Measurements from ENCODE around the gene ABCD4. TPM values are rescaled to one million over a fixed set of nuclear protein-coding genes. Genes with fewer than 3 reads are reported as not detected.

The ABCD4 gene
- total RNA-seq, 1 donor from 2014 or later, result 65.3 TPM

Other genes with a start within 250 kb of the ABCD4 start
- 3.5 and 7.9 TPM in 2 replicates for gene ALDH6A1, start 218.5 kb downstream of the ABCD4 start, total RNA-seq
- 4.6 and 7.2 TPM in 2 replicates for gene LIN52, start 218.0 kb downstream of the ABCD4 start, total RNA-seq
- gene VSX2, start 63.5 kb downstream of the ABCD4 start, total RNA-seq, result not detected in 2 replicates
- not detected in 2 replicates for gene VRTN, start 45.5 kb upstream of the ABCD4 start, total RNA-seq
- gene SYNDIG1L, start 123.3 kb upstream of the ABCD4 start, total RNA-seq, result not detected in 2 replicates
- gene NPC2, start 190.4 kb upstream of the ABCD4 start, total RNA-seq, result 229 and 281 TPM in 2 replicates
- 41.6 and 50.3 TPM in 2 replicates for gene ISCA2, start 190.8 kb upstream of the ABCD4 start, total RNA-seq

Measured in epithelial cell of proximal tubule (primary cell).